Esophagus muscularis mucosa (tissue), 3 donors: ENCODE results near the gene CCNK.

ENCODE experiments used
- CTCF ChIP-seq, 3 experiments: fragments of 200-600 bp in 2 of 3; fragments of 450-650 bp in 1 of 3; sonication (generic) in 2 of 3; IDR thresholded peaks; one replicate each; pipeline ENCODE4 v1.5.1; 2017 to 2019; ENCODE audit warnings: antibody characterized with exemption in 3 of 3, mild to moderate bottlenecking in 2 of 3, moderate library complexity in 1 of 3
- POLR2A ChIP-seq: fragments of 450-650 bp; IDR thresholded peaks from one replicate; pipeline ENCODE4 v1.6.1; 2017; ENCODE audit warnings: antibody characterized with exemption, moderate library complexity, mild to moderate bottlenecking, low read depth

GRCh38 chr14:99534863-99535262 is 53.7 kb downstream of the CCNK start:
- TF ChIP-seq CTCF (IDR thresholded peaks at IDR 0.05) (peak in 1 of 3 experiments; percentile 25), POLR2A (no peak)
